HEK293T (cell line): ENCODE measurements around the gene ESR2.
A peak's percentile ranks its signal among the peaks of the same experiment; 100 is the strongest.

Source experiments
- CTCF ChIA-PET: fragments of 350-600 bp; formaldehyde crosslinking; extraction: SDS; loops from one replicate; lab custom pipeline; 2021; ENCODE audit warnings: antibody characterized with exemption, inconsistent platforms; lab: Yijun Ruan, JAX
- POLR2A ChIA-PET: fragments of 350-600 bp; formaldehyde crosslinking; extraction: SDS; loops from one replicate; lab custom pipeline; 2020; ENCODE audit warnings: antibody characterized with exemption, inconsistent platforms; lab: Yijun Ruan, JAX
- DNase-seq: peaks from one replicate; pipeline ENCODE4 v3.0.0; 2012; ENCODE audit warnings: mixed read lengths; ENCODE audit errors: extremely low spot score
- ARNT ChIP-seq: fragments of 450-650 bp; IDR thresholded peaks from 2 replicates; pipeline ENCODE4 v1.6.1; 2017; ENCODE audit warnings: mild to moderate bottlenecking
- BHLHE40 ChIP-seq: fragments of 450-650 bp; IDR thresholded peaks from 2 replicates; pipeline ENCODE4 v1.6.1; 2016; ENCODE audit warnings: mild to moderate bottlenecking, moderate library complexity, borderline replicate concordance
- CTBP1 ChIP-seq: fragments of 450-650 bp; IDR thresholded peaks from 2 replicates; pipeline ENCODE4 v1.6.1; 2016; ENCODE audit warnings: borderline replicate concordance
- ELF4 ChIP-seq: fragments of 450-650 bp; IDR thresholded peaks from 2 replicates; pipeline ENCODE4 v1.6.1; 2017; ENCODE audit warnings: antibody characterized with exemption
- FOXA1 ChIP-seq: fragments of 450-650 bp; IDR thresholded peaks from 2 replicates; pipeline ENCODE4 v1.6.1; 2016; ENCODE audit warnings: mild to moderate bottlenecking
- FOXK2 ChIP-seq: fragments of 450-650 bp; IDR thresholded peaks from 2 replicates; pipeline ENCODE4 v1.6.1; 2016; ENCODE audit warnings: mild to moderate bottlenecking
- FOXM1 ChIP-seq: fragments of 450-650 bp; IDR thresholded peaks from 2 replicates; pipeline ENCODE4 v1.6.1; 2017; ENCODE audit warnings: mild to moderate bottlenecking, borderline replicate concordance
- HDGF ChIP-seq: fragments of 450-650 bp; IDR thresholded peaks from 2 replicates; pipeline ENCODE4 v1.6.1; 2017; ENCODE audit warnings: antibody characterized with exemption, borderline replicate concordance
- L3MBTL2 ChIP-seq: fragments of 450-650 bp; conservative IDR thresholded peaks from 2 replicates; pipeline ENCODE4 v1.6.1; 2016; ENCODE audit warnings: mild to moderate bottlenecking
- LEF1 ChIP-seq: fragments of 450-650 bp; IDR thresholded peaks from 2 replicates; pipeline ENCODE4 v1.6.1; 2017; ENCODE audit warnings: mild to moderate bottlenecking, borderline replicate concordance
- NFRKB ChIP-seq: fragments of 450-650 bp; IDR thresholded peaks from 2 replicates; pipeline ENCODE4 v1.6.1; 2016; ENCODE audit warnings: mild to moderate bottlenecking, moderate library complexity
- SP1 ChIP-seq: fragments of 450-650 bp; IDR thresholded peaks from 2 replicates; pipeline ENCODE4 v1.6.1; 2017
- SUZ12 ChIP-seq: fragments of 450-650 bp; IDR thresholded peaks from 2 replicates; pipeline ENCODE4 v1.6.1; 2016; ENCODE audit warnings: mild to moderate bottlenecking
- TARDBP ChIP-seq: fragments of 450-650 bp; IDR thresholded peaks from 2 replicates; pipeline ENCODE4 v1.6.1; 2016
- ZNF384 ChIP-seq: fragments of 450-650 bp; IDR thresholded peaks from 2 replicates; pipeline ENCODE4 v1.6.1; 2016
- TF ChIP-seq, protein P1 (sequence below): fragments of 450-650 bp; IDR thresholded peaks from 2 replicates; pipeline ENCODE4 v1.6.1; 2016

The ESR2 gene

DNA sequence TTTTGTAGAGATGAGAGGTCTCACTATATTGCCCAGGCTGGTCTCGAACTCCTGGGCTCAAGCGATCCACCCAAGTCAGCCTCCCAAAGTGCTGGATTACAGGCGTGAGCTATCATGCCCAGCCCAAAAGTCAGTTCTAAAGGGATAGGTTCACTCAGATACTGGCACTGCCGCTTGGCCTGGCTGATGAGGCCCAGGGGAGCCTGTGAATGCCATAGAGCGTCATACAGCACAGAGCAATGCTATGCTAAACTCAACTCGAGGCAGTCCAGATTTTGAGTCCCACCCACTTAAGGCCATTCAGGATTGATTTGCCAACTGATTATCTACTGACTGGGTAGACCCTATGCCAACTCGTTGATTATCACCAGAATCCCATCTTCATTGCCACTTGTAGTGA lies 179.4 kb downstream of the ESR2 start:
- CTCF ChIA-PET = no interaction called here

DNA sequence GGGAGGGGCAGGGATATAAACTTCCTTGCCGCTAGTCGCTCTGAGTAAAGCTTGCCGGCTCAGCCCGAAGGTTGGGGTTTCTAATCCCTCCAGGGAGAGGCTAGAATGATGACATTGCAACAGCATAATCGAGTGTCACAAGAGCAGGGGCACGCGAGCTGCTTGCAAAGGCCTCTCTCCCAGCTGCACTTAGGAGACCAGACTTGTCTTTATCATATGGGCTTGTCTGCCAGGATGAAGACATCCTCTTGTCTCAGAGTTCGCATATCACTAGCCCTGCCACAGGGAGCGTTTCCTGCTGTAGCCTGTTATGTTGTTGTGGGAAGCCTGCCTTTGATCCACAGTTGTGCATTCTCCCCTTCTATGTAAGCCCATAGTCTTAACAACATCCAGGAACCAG lies 180.0 kb downstream of the ESR2 start:
- no peak for TF ChIP-seq CTBP1
- no peak for TF ChIP-seq ARNT
- TF ChIP-seq SP1 = no peak
- TF ChIP-seq FOXK2 = no peak
- TF ChIP-seq, protein P1, sequence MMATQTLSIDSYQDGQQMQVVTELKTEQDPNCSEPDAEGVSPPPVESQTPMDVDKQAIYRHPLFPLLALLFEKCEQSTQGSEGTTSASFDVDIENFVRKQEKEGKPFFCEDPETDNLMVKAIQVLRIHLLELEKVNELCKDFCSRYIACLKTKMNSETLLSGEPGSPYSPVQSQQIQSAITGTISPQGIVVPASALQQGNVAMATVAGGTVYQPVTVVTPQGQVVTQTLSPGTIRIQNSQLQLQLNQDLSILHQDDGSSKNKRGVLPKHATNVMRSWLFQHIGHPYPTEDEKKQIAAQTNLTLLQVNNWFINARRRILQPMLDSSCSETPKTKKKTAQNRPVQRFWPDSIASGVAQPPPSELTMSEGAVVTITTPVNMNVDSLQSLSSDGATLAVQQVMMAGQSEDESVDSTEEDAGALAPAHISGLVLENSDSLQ = no peak
- TF ChIP-seq FOXA1 = no peak
- TF ChIP-seq BHLHE40 = no peak
- no peak for TF ChIP-seq LEF1
- DNase-seq = no peak
- ChIA-PET CTCF (no interaction called here), POLR2A (no interaction called here)

More for the DNA sequence above, 179.4 kb downstream of the ESR2 start:
- POLR2A ChIA-PET = no interaction called here
- DNase-seq = no peak
- TF ChIP-seq CTBP1 = no peak
- no peak for TF ChIP-seq BHLHE40
- TF ChIP-seq FOXA1 = no peak
- no peak for TF ChIP-seq SP1
- TF ChIP-seq TARDBP = no peak

DNA sequence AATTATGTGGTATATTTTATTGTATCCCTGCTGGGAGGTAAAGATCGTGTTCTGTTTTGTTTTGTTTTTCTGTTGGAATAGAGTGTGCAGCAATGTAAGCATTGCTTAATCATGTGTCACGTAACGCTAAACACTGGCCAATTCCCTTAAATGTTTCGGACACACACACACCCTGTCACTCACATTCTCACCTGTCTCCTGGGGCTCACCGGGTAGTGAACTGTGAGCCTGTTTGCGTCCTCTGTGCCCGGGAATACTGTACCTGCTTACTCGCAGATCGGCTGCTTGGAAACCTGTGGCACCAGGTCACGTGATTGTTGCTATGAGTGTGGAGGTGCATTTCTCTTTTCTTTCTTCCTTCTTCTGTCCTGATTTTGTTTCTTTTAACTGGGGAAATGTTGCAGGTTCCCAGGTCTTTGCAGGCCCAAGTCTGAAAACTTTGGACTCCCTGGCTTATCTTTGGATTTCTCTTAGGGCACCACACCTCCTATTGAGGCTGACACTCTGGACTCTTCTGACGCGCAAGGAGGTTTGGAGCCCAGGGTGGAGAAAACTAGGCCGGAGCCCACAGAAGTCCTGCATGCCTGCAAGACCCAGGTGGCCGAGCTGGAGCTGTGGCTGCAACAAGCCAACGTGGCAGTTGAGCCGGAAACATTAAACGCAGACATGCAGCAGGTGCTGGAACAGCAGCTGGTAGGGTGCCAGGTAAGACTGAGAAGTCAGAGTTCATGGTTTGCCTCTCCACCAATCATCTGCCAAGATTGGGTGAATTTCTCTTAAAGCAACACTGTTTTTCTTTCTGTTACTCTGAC lies 181.1 kb downstream of the ESR2 start:
- POLR2A ChIA-PET = no interaction called here
- CTCF ChIA-PET = no interaction called here

DNA sequence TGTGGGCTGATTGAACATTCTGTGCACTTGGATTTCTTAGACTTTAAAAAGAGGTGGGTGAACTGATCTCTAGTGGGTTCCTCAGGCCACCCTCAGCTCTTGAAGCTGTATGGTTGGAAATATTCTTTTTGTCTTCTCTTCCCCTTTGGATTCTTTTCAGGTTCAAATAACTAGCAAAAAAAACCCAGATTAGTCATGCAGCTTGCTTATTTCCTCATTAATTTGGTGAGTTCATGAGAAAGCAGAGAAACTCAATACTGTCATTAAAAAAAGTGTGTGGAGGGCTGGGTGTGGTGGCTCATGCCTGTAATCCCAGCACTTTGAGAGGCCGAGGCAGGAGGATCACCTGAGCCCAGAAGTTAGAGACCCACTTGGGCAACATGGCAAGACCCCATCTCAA lies 183.4 kb downstream of the ESR2 start:
- TF ChIP-seq SUZ12 (no peak), ARNT (no peak), FOXA1 (no peak), TARDBP (no peak), FOXM1 (no peak), NFRKB (no peak), LEF1 (no peak), SP1 (no peak), CTBP1 (no peak), FOXK2 (no peak), L3MBTL2 (no peak), HDGF (no peak), ZNF384 (no peak), BHLHE40 (no peak)
- TF ChIP-seq, protein P1 = no peak
- POLR2A ChIA-PET = interaction anchor here (0.6 kb wide), 1 partner anchor 37 kb away, joined by 3 read pairs; no protein-coding TSS in a partner anchor
- DNase-seq = no peak
- CTCF ChIA-PET = no interaction called here

More for the DNA sequence above, 181.1 kb downstream of the ESR2 start:
- TF ChIP-seq BHLHE40 (no peak), ELF4 (no peak), SUZ12 (no peak)
- TF ChIP-seq, protein P1 = peak; percentile 79
- DNase-seq = no peak

DNA sequence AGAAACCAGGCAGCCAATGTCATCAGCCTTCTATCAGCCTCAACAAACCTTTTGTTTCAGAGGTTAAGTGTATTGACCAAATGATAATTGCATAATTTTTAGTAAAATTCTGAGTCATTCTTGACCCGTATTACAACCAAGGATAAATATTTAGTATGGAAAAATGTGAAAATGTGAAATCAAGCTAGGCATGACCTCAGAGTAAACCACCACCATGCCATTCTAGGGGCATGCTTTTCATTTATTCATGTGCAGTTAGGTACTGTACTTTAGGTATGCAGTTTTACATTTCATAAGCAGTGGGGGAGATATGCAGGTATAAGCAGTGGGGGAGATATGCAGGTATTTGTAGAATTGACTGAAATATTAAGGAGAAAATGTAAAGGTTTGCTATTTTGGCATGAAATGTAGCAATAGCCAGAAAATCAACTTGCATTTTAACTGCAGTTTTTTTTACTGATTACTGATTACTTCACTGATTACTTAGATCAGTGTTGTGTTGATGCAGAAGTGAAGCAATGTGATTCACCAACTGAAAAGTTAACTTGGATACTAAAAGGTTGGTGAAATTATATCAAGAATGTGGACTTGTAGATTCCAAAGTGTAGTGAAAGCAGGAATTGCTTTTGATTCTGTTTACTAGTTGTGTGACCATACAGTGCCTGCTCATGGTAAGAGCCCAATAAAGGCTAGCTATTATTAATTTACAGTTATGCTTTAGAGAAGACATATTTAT lies 184.2 kb downstream of the ESR2 start:
- DNase-seq = no peak
- POLR2A ChIA-PET = no interaction called here
- TF ChIP-seq FOXA1 (no peak), FOXK2 (no peak), CTBP1 (no peak), SP1 (no peak), L3MBTL2 (no peak), ZNF384 (no peak), ELF4 (no peak), ARNT (no peak), NFRKB (no peak), FOXM1 (no peak), TARDBP (no peak), LEF1 (no peak)
- TF ChIP-seq, protein P1 = no peak
- CTCF ChIA-PET = no interaction called here

DNA sequence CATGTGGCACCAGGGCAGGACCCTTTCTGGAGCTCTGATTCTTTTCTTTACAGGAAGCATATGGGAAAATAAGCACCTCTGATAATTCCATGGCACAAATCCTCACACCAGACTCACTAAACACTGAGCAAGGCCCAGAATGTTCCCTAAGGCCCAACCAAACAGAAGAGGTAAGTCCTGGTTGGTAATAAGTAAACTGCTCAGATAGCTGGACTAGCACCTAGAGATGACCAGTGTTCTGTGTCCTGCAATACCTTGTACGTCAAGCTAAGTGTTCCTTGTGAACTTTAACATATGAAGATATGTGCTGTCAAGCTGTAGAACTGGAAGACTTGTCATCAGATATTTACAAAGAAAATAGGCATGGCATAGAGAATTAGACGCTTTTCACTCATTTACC lies 186.7 kb downstream of the ESR2 start:
- CTCF ChIA-PET = no interaction called here
- POLR2A ChIA-PET = no interaction called here
- TF ChIP-seq L3MBTL2 = no peak
- TF ChIP-seq ZNF384 = no peak
- TF ChIP-seq TARDBP = no peak
- no peak for TF ChIP-seq LEF1
- no peak for TF ChIP-seq CTBP1
- no peak for TF ChIP-seq NFRKB
- no peak for TF ChIP-seq SUZ12
- no peak for TF ChIP-seq ARNT
- no peak for TF ChIP-seq FOXA1
- TF ChIP-seq BHLHE40 = no peak
- no peak for TF ChIP-seq SP1
- TF ChIP-seq, protein P1 = no peak
- no peak for TF ChIP-seq HDGF
- no peak for TF ChIP-seq FOXM1
- no peak for TF ChIP-seq ELF4
- no peak for TF ChIP-seq FOXK2
- no peak for DNase-seq
